Neural cell (in vitro differentiated cells): ENCODE results near the gene SYNGR1. TPM values are rescaled to one million over a fixed set of nuclear protein-coding genes. Genes with fewer than 3 reads are reported as not detected.

Experiments
- H2AFZ ChIP-seq: fragments of 200-600, 300-800 bp; sonication (generic), shearing (Covaris generic); 2 replicates; pipeline ENCODE4 v1.6.0; 2014; ENCODE audit warnings: low read depth, mild to moderate bottlenecking, antibody characterized with exemption, low read length, moderate library complexity
- H3F3A ChIP-seq: fragments of 200-600 bp; shearing (Covaris generic); 2 replicates; pipeline ENCODE4 v1.6.1; 2016; ENCODE audit warnings: mild to moderate bottlenecking, moderate library complexity, mixed read lengths, antibody characterized with exemption, low read length; ENCODE audit not compliant: insufficient read depth, poor library complexity, severe bottlenecking
- H3K27ac ChIP-seq: fragments of 200-600, 300-800 bp; sonication (generic), shearing (Covaris generic); 2 replicates; pipeline ENCODE4 v1.5.1; 2014; ENCODE audit warnings: mild to moderate bottlenecking, low read length, moderate library complexity
- H3K27me3 ChIP-seq: fragments of 300-800, 200-600 bp; sonication (generic), shearing (Covaris generic); 2 replicates; pipeline ENCODE4 v1.6.0; 2014; ENCODE audit warnings: mild to moderate bottlenecking, low read depth, low read length, moderate library complexity; ENCODE audit not compliant: insufficient read depth
- H3K36me3 ChIP-seq: fragments of 300-800, 200-600 bp; sonication (generic), shearing (Covaris generic); 2 replicates; pipeline ENCODE4 v1.5.1; 2014; ENCODE audit warnings: mild to moderate bottlenecking, antibody characterized with exemption, low read length, moderate library complexity; ENCODE audit not compliant: insufficient read depth
- H3K4me2 ChIP-seq: fragments of 300-800, 200-600 bp; sonication (generic), shearing (Covaris generic); 2 replicates; pipeline ENCODE4 v1.6.0; 2014; ENCODE audit warnings: mild to moderate bottlenecking, low read length
- H3K4me3 ChIP-seq: fragments of 300-800, 200-600 bp; sonication (generic), shearing (Covaris generic); 2 replicates; pipeline ENCODE4 v1.5.1; 2014; ENCODE audit warnings: mild to moderate bottlenecking, low read length, moderate library complexity
- H3K79me2 ChIP-seq: fragments of 200-600 bp; shearing (Covaris generic); replicated peaks from 2 replicates; pipeline ENCODE4 v1.6.0; 2014; ENCODE audit warnings: mild to moderate bottlenecking, low read length, moderate library complexity; ENCODE audit not compliant: insufficient read depth
- H3K9ac ChIP-seq: fragments of 300-800, 200-600 bp; sonication (generic), shearing (Covaris generic); 2 replicates; pipeline ENCODE4 v1.6.1; 2016; ENCODE audit warnings: mild to moderate bottlenecking, low read length, mixed read lengths
- H3K9me2 ChIP-seq: fragments of 200-600 bp; shearing (Covaris generic); 2 replicates; pipeline ENCODE4 v1.6.1; 2016; ENCODE audit warnings: mild to moderate bottlenecking, low read length, mixed read lengths; ENCODE audit not compliant: insufficient read depth
- H3K9me3 ChIP-seq: fragments of 200-600, 300-800 bp; sonication (generic), shearing (Covaris generic); 2 replicates; pipeline ENCODE4 v1.6.1; 2016; ENCODE audit warnings: mild to moderate bottlenecking, mixed run types, low read length, moderate library complexity, mixed read lengths
- H4K20me1 ChIP-seq: fragments of 200-600 bp; shearing (Covaris generic); 2 replicates; pipeline ENCODE4 v1.6.1; 2016; ENCODE audit warnings: mild to moderate bottlenecking, mixed run types; ENCODE audit not compliant: insufficient read depth
- EP300 ChIP-seq: fragments of 450-650 bp; conservative IDR thresholded peaks from 2 replicates; pipeline ENCODE4 v1.6.1; 2014; ENCODE audit warnings: antibody characterized with exemption, mild to moderate bottlenecking, moderate library complexity; ENCODE audit not compliant: poor library complexity, severe bottlenecking
- EZH2 ChIP-seq: fragments of 200-600, 300-800 bp; shearing (Covaris generic), sonication (generic); IDR thresholded peaks from 2 replicates; pipeline ENCODE4 v1.6.1; 2014; ENCODE audit warnings: antibody characterized with exemption, low read length, borderline replicate concordance, mild to moderate bottlenecking; ENCODE audit not compliant: insufficient read depth, poor library complexity, severe bottlenecking
- MXI1 ChIP-seq: fragments of 450-650 bp; conservative IDR thresholded peaks from 2 replicates; pipeline ENCODE4 v1.6.1; 2014; ENCODE audit warnings: antibody characterized with exemption, mild to moderate bottlenecking; ENCODE audit not compliant: poor library complexity, severe bottlenecking
- POLR2AphosphoS5 ChIP-seq: IDR thresholded peaks from 2 replicates; pipeline ENCODE4 v1.6.1; 2012
- RAD21 ChIP-seq: fragments of 450-650 bp; conservative IDR thresholded peaks from 2 replicates; pipeline ENCODE4 v1.6.1; 2014; ENCODE audit warnings: antibody characterized with exemption, mild to moderate bottlenecking, moderate library complexity
- REST ChIP-seq: IDR thresholded peaks from 2 replicates; pipeline ENCODE4 v1.6.1; 2012; ENCODE audit warnings: borderline replicate concordance
- SMC3 ChIP-seq: fragments of 450-650 bp; conservative IDR thresholded peaks from 2 replicates; pipeline ENCODE4 v1.6.1; 2014; ENCODE audit warnings: antibody characterized with exemption, mild to moderate bottlenecking, moderate library complexity; ENCODE audit not compliant: poor library complexity
- TAF1 ChIP-seq: IDR thresholded peaks from 2 replicates; pipeline ENCODE4 v1.6.1; 2012; ENCODE audit warnings: low read depth
- polyA plus RNA-seq: library from polyadenylated mRNA; depleted of rRNA; stranded (reverse); fragments of >200 nt; gene quantifications from 2 replicates; pipeline ENCODE4 v1.2.3, GENCODE V29; 2014
- TF ChIP-seq, protein P1 (sequence below): fragments of 450-650 bp; IDR thresholded peaks from 2 replicates; pipeline ENCODE4 v1.5.1; 2014; ENCODE audit warnings: antibody characterized with exemption, mild to moderate bottlenecking, moderate library complexity; ENCODE audit not compliant: poor library complexity, severe bottlenecking

Gene SYNGR1
- polyA plus RNA-seq, 1 donor from 2014 or later: 68.4 TPM

DNA sequence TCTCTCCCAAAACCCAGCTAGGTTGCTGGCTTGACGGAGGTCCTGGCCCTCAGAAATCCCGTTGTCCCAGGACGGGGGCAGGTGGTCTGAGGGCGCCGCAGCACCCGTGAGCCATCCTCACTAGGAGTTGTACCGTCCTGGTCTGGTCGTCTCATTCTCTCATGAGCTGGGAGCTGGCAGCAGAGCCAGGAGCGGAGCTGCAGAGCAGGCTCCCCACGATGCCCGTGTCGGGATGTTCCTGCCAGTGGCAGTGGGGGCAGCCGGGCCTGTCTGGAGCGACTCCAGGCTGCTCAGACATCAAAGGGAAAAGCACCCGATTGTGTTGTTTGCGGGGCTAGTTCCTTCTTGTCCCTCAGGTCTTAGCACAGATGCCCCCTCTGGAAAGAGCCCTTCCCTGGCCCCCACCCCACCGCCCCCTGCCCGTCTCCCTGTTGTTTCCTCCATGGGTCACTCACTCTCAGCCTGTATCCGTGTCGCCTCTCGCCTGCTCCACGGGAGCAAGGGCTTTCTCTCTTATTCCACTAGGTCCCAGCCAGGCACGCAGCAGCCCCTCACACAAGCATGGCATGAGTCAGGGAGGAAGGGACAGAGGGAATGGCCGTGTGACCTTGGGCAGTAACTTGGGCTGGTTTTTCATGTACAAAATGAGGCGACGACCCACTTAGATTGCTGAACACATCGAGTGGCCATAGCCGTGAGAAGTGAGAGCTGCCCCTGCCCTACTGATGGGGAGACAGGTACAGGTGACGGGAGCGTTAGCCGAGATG is 83.9 kb downstream of the SYNGR1 start:
- H3K27me3 ChIP-seq: no peaks in the 10 kb centered on the region
- no peaks in the 10 kb centered on the region for H3K79me2 ChIP-seq
- H4K20me1 ChIP-seq: no peaks in the 10 kb centered on the region
- no peaks in the 10 kb centered on the region for H3K36me3 ChIP-seq
- H3K4me2 ChIP-seq: no peak overlapping the region
- H3F3A ChIP-seq: no peaks in the 10 kb centered on the region
- H3K4me3 ChIP-seq: no peak overlapping the region
- TF ChIP-seq POLR2AphosphoS5: no peak
- TF ChIP-seq, protein P1, sequence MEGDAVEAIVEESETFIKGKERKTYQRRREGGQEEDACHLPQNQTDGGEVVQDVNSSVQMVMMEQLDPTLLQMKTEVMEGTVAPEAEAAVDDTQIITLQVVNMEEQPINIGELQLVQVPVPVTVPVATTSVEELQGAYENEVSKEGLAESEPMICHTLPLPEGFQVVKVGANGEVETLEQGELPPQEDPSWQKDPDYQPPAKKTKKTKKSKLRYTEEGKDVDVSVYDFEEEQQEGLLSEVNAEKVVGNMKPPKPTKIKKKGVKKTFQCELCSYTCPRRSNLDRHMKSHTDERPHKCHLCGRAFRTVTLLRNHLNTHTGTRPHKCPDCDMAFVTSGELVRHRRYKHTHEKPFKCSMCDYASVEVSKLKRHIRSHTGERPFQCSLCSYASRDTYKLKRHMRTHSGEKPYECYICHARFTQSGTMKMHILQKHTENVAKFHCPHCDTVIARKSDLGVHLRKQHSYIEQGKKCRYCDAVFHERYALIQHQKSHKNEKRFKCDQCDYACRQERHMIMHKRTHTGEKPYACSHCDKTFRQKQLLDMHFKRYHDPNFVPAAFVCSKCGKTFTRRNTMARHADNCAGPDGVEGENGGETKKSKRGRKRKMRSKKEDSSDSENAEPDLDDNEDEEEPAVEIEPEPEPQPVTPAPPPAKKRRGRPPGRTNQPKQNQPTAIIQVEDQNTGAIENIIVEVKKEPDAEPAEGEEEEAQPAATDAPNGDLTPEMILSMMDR: no peak
- no peak for TF ChIP-seq EZH2
- TF ChIP-seq SMC3: no peak
- TF ChIP-seq RAD21: no peak
- TF ChIP-seq TAF1: no peak
- TF ChIP-seq MXI1: no peak
- TF ChIP-seq EP300: no peak
- no peak for TF ChIP-seq REST
- H3K27ac ChIP-seq: no peak overlapping the region
- H3K9me2 ChIP-seq: no peaks in the 10 kb centered on the region
- H2AFZ ChIP-seq: no peak overlapping the region
- no peak overlapping the region for H3K9ac ChIP-seq
- no peaks in the 10 kb centered on the region for H3K9me3 ChIP-seq

GRCh38 chr22:39434243-39434653 is 84.5 kb downstream of the SYNGR1 start:
- H3K4me3 ChIP-seq: no peak overlapping the region
- TF ChIP-seq REST (no peak), POLR2AphosphoS5 (no peak), EP300 (no peak), EZH2 (no peak), RAD21 (no peak), MXI1 (no peak), SMC3 (no peak), TAF1 (no peak)
- TF ChIP-seq, protein P1: no peak
- H4K20me1 ChIP-seq: no peaks in the 10 kb centered on the region
- no peak overlapping the region for H3K27ac ChIP-seq
- no peaks in the 10 kb centered on the region for H3K79me2 ChIP-seq
- H3F3A ChIP-seq: no peaks in the 10 kb centered on the region
- no peak overlapping the region for H3K9ac ChIP-seq
- H2AFZ ChIP-seq: no peak overlapping the region
- no peaks in the 10 kb centered on the region for H3K36me3 ChIP-seq
- no peaks in the 10 kb centered on the region for H3K27me3 ChIP-seq
- no peaks in the 10 kb centered on the region for H3K9me2 ChIP-seq
- H3K9me3 ChIP-seq: no peaks in the 10 kb centered on the region
- H3K4me2 ChIP-seq: no peak overlapping the region
